H1 (cell line): ENCODE results near the gene PPP1R3F. TPM values are rescaled to one million over a fixed set of nuclear protein-coding genes. Genes with fewer than 3 reads are reported as not detected.
"Not testable (repeated sequence)": the region's sequence is repeated elsewhere in the genome, so short reads cannot be mapped to it uniquely, and the experiment has no call there.

Experiments
- CTCF ChIA-PET: fragments of 300-600 bp; sonication (Branson Sonifier 250); formaldehyde crosslinking; loops from one replicate; lab custom pipeline; 2021; ENCODE audit not compliant: partially characterized antibody; lab: Charles Lee
- POLR2A ChIA-PET: fragments of 300-600 bp; sonication (Branson Sonifier 250); formaldehyde crosslinking; loops from one replicate; lab custom pipeline; 2021; ENCODE audit warnings: inconsistent platforms; ENCODE audit not compliant: partially characterized antibody; lab: Charles Lee
- DNase-seq, 2 experiments: peaks; one replicate each; pipeline versions ENCODE4 v3.0.0 to v3.0.0-alpha.2; 2010 to 2022; ENCODE audit warnings: low spot score in 2 of 2, low read depth in 1 of 2, mixed read lengths in 1 of 2
- FAIRE-seq: peaks from 2 replicates; lab custom pipeline; 2011; peaks lifted over from hg19 to GRCh38; lab: Jason Lieb, UNC
- H2AFZ ChIP-seq: 2 replicates; pipeline ENCODE4 v1.8.1; 2012; ENCODE audit warnings: low read length, inconsistent platforms
- H2AK5ac ChIP-seq: 2 replicates; pipeline ENCODE4 v1.6.1; 2013; ENCODE audit warnings: low read depth, low read length
- H2BK120ac ChIP-seq: replicated peaks from 2 replicates; pipeline ENCODE3; 2013; ENCODE audit warnings: low read depth, low read length, inconsistent platforms
- H2BK12ac ChIP-seq: 2 replicates; pipeline ENCODE4 v1.6.1; 2013; ENCODE audit warnings: low read depth, low read length
- H2BK15ac ChIP-seq: 2 replicates; pipeline ENCODE4 v1.6.1; 2013; ENCODE audit warnings: low read length
- H2BK20ac ChIP-seq: 2 replicates; pipeline ENCODE4 v1.6.1; 2013; ENCODE audit warnings: low read length
- H2BK5ac ChIP-seq: 2 replicates; pipeline ENCODE4 v1.6.1; 2013; ENCODE audit warnings: low read depth, low read length
- H3K14ac ChIP-seq: 2 replicates; pipeline ENCODE4 v1.6.1; 2013; ENCODE audit warnings: inconsistent platforms; ENCODE audit not compliant: insufficient read length
- H3K18ac ChIP-seq: 2 replicates; pipeline ENCODE4 v1.6.1; 2013; ENCODE audit warnings: low read length; ENCODE audit errors: extremely low read depth
- H3K23ac ChIP-seq: 2 replicates; pipeline ENCODE4 v1.6.1; 2013; ENCODE audit warnings: inconsistent platforms; ENCODE audit not compliant: insufficient read length
- H3K23me2 ChIP-seq: 2 replicates; pipeline ENCODE4 v1.6.1; 2013; ENCODE audit warnings: low read depth, low read length
- H3K27ac ChIP-seq: 2 replicates; pipeline ENCODE4 v1.6.1; 2011; ENCODE audit warnings: low read depth, low read length, inconsistent platforms
- H3K27me3 ChIP-seq, 4 experiments: replicated peaks in 1 of 4; 1 replicate in 1 of 4; 2 replicates in 3 of 4; pipeline versions ENCODE4 v1.6.1 to v1.8.1; 2011 to 2013; ENCODE audit warnings: low read length in 3 of 4, mild to moderate bottlenecking in 3 of 4, inconsistent platforms in 2 of 4, mixed read lengths in 2 of 4, moderate library complexity in 1 of 4; ENCODE audit not compliant: control insufficient read depth in 3 of 4, insufficient read depth in 3 of 4; ENCODE audit errors: extremely low read depth in 1 of 4
- H3K36me3 ChIP-seq, 4 experiments: 2 replicates each; pipeline versions ENCODE4 v1.6.1 to v1.8.1; 2011 to 2013; ENCODE audit warnings: mild to moderate bottlenecking in 4 of 4, low read length in 3 of 4, moderate library complexity in 2 of 4, control low read depth in 1 of 4, inconsistent platforms in 1 of 4; ENCODE audit not compliant: insufficient read depth in 4 of 4, control insufficient read depth in 2 of 4
- H3K4ac ChIP-seq: replicated peaks from 2 replicates; pipeline ENCODE3; 2013; ENCODE audit warnings: low read length, low read depth, mixed read lengths, inconsistent platforms; ENCODE audit not compliant: insufficient read length
- H3K4me1 ChIP-seq, 4 experiments: replicated peaks in 1 of 4; 1 replicate in 1 of 4; 2 replicates in 3 of 4; pipeline versions ENCODE4 v1.6.1 to v1.8.1; 2011 to 2013; ENCODE audit warnings: low read length in 3 of 4, inconsistent platforms in 2 of 4, mixed read lengths in 1 of 4; ENCODE audit not compliant: insufficient read depth in 4 of 4, control insufficient read depth in 3 of 4
- H3K4me2 ChIP-seq, 2 experiments: 2 replicates each; pipeline versions ENCODE4 v1.6.1 to v1.8.1; 2011 to 2013; ENCODE audit warnings: low read depth in 2 of 2, low read length in 2 of 2, control low read depth in 1 of 2, inconsistent platforms in 1 of 2, mild to moderate bottlenecking in 1 of 2; ENCODE audit not compliant: insufficient read depth in 1 of 2
- H3K4me3 ChIP-seq, 4 experiments: fragments of 200-600, 300-600 bp in 1 of 4; sonication (generic), shearing (Covaris generic), sonication (Bioruptor Twin) in 1 of 4; 2 replicates each; pipeline versions ENCODE4 v1.5.1 to v1.8.1; 2011 to 2016; ENCODE audit warnings: low read length in 4 of 4, low read depth in 3 of 4, control low read depth in 2 of 4, inconsistent platforms in 2 of 4, mild to moderate bottlenecking in 2 of 4, mixed read lengths in 1 of 4, moderate library complexity in 1 of 4; ENCODE audit not compliant: insufficient read depth in 2 of 4; ENCODE audit errors: extremely low read depth in 1 of 4
- H3K56ac ChIP-seq: replicated peaks from 2 replicates; pipeline ENCODE3; 2013; ENCODE audit warnings: low read depth, mild to moderate bottlenecking, mixed read lengths, low read length, inconsistent platforms; ENCODE audit not compliant: insufficient read length
- H3K79me1 ChIP-seq: 2 replicates; pipeline ENCODE4 v1.6.1; 2013; ENCODE audit warnings: low read depth, low read length, control low read depth
- H3K79me2 ChIP-seq, 2 experiments: 2 replicates each; pipeline versions ENCODE4 v1.6.1 to v1.8.1; 2012 to 2013; ENCODE audit warnings: low read length in 2 of 2, mild to moderate bottlenecking in 2 of 2, inconsistent platforms in 1 of 2; ENCODE audit not compliant: insufficient read depth in 2 of 2, control insufficient read depth in 1 of 2
- H3K9ac ChIP-seq, 4 experiments: replicated peaks in 1 of 4; 1 replicate in 1 of 4; 2 replicates in 3 of 4; pipeline versions ENCODE4 v1.6.1 to v1.8.1; 2011 to 2013; ENCODE audit warnings: low read depth in 3 of 4, low read length in 3 of 4, control low read depth in 2 of 4, mild to moderate bottlenecking in 2 of 4, moderate library complexity in 2 of 4, inconsistent platforms in 1 of 4; ENCODE audit errors: extremely low read depth in 1 of 4
- H3K9me3 ChIP-seq, 2 experiments: 2 replicates each; pipeline versions ENCODE4 v1.6.1 to v1.8.1; 2012 to 2013; ENCODE audit warnings: mild to moderate bottlenecking in 2 of 2, moderate library complexity in 2 of 2, control low read depth in 1 of 2, inconsistent platforms in 1 of 2, low read depth in 1 of 2, low read length in 1 of 2, mixed read lengths in 1 of 2; ENCODE audit not compliant: insufficient read depth in 2 of 2
- H4K20me1 ChIP-seq, 2 experiments: replicated peaks in 1 of 2; 2 replicates each; pipeline versions ENCODE3 to v1.8.1; 2011 to 2013; ENCODE audit warnings: inconsistent platforms in 2 of 2, low read length in 2 of 2, mild to moderate bottlenecking in 1 of 2; ENCODE audit not compliant: insufficient read depth in 2 of 2, control insufficient read depth in 1 of 2
- H4K5ac ChIP-seq: 2 replicates; pipeline ENCODE4 v1.6.1; 2013; ENCODE audit warnings: low read length, low read depth, mixed read lengths, inconsistent platforms; ENCODE audit not compliant: insufficient read length
- H4K8ac ChIP-seq: 2 replicates; pipeline ENCODE4 v1.8.0; 2013; ENCODE audit warnings: mild to moderate bottlenecking, moderate library complexity, low read length, inconsistent platforms; ENCODE audit not compliant: insufficient read depth; ENCODE audit errors: extremely low read depth
- H4K91ac ChIP-seq: replicated peaks from 2 replicates; pipeline ENCODE3; 2013; ENCODE audit warnings: low read length, mixed read lengths, inconsistent platforms; ENCODE audit not compliant: insufficient read length
- MAX ChIP-seq: IDR thresholded peaks from 2 replicates; pipeline ENCODE4 v1.6.1; 2012; ENCODE audit warnings: inconsistent platforms
- NRF1 ChIP-seq: IDR thresholded peaks from 2 replicates; pipeline ENCODE4 v1.6.1; 2011; ENCODE audit warnings: mild to moderate bottlenecking, low read depth, low read length, improper control_type of control experiment
- WGBS, 2 experiments: shearing (Covaris generic) in 1 of 2; methylation state at CpG; one replicate each; pipeline versions ENCODE4 v1.1.6 to v1.1.7; 2013 to 2015; ENCODE audit warnings: low lambda C conversion rate in 2 of 2, mixed read lengths in 2 of 2, inconsistent platforms in 1 of 2, low coverage in 1 of 2, missing lambda C conversion rate in 1 of 2; ENCODE audit not compliant: insufficient replicate concordance in 2 of 2, insufficient coverage in 1 of 2, insufficient read length in 1 of 2; ENCODE audit errors: extremely low coverage in 1 of 2, missing lambda C conversion rate in 1 of 2; 5-methylcytosine and 5-hydroxymethylcytosine counted together
- polyA plus RNA-seq, 7 experiments: library from polyadenylated mRNA; depleted of rRNA in 3 of 7; stranded (reverse) in 5 of 7; unstranded in 2 of 7; fragments of >200 nt in 5 of 7; fragments of 200-250 nt in 2 of 7; gene quantifications; 1 replicate in 5 of 7; 2 replicates in 1 of 7; 4 replicates in 1 of 7; pipeline versions ENCODE4 v1.2.1 to v1.2.3, GENCODE V29; 2011 to 2013; ENCODE audit warnings: missing spikeins in 2 of 7, mixed read lengths in 2 of 7
- total RNA-seq: library from RNA; stranded (reverse); fragmentation: NEBNext Ultra II Directional; extraction: Animal tissue kit (Norgen Biotek cat#: 25700); gene quantifications from 2 replicates; pipeline ENCODE4 v1.2.1, GENCODE V29; 2021

The PPP1R3F gene
- total and polyA plus RNA-seq, 2 of the 8 experiments (the other 6 are each of a cell fraction or from before 2014, with no cell fraction given), result 5.1 to 6.8 TPM

- H3K27ac ChIP-seq, result no peak overlapping the region
- no peak overlapping the region for H3K4me2 ChIP-seq
- H3K23ac ChIP-seq, result no peak overlapping the region
- no peak overlapping the region for H2BK12ac ChIP-seq
- WGBS, 2 experiments, result 74% methylated on average over 4 of the region's 4 CpGs; no CpG with 5 or more reads in 1 of the 2 experiments
- H3K14ac ChIP-seq, result no peak overlapping the region
- H3K79me1 ChIP-seq, result no peaks in the 10 kb centered on the region
- no peak overlapping the region for H2BK15ac ChIP-seq
- no peaks in the 10 kb centered on the region for H3K27me3 ChIP-seq
- no peaks in the 10 kb centered on the region for H3K23me2 ChIP-seq
- no peak overlapping the region for H4K8ac ChIP-seq
- H3K4me3 ChIP-seq, result no peak overlapping the region
- no peak overlapping the region for H2BK20ac ChIP-seq
- H3K9me3 ChIP-seq, result no peaks in the 10 kb centered on the region
- no peak for FAIRE-seq
- no peaks in the 10 kb centered on the region for H3K36me3 ChIP-seq
- no peak overlapping the region for H3K56ac ChIP-seq
- H4K20me1 ChIP-seq, result no peaks in the 10 kb centered on the region
- no peak for TF ChIP-seq MAX
- no peak for TF ChIP-seq NRF1
- ChIA-PET POLR2A (no interaction called here), CTCF (no interaction called here)
- no peaks in the 10 kb centered on the region for H3K79me2 ChIP-seq
- no peak overlapping the region for H4K91ac ChIP-seq
- no peak overlapping the region for H3K4ac ChIP-seq
- no peak overlapping the region for H2AFZ ChIP-seq
- H4K5ac ChIP-seq, result no peak overlapping the region
- no peak overlapping the region for H3K9ac ChIP-seq
- no peak overlapping the region for H2BK120ac ChIP-seq
- H2BK5ac ChIP-seq, result no peak overlapping the region
- no peak for DNase-seq
- no peak overlapping the region for H2AK5ac ChIP-seq
- no peak overlapping the region for H3K18ac ChIP-seq
- peaks cover under 1 to 6% (median 3%) of the 10 kb centered on the region in 4 experiments for H3K4me1 ChIP-seq
Measured at GRCh38 chrX:49316085-49316484, 46.5 kb downstream of the PPP1R3F start.

GRCh38 chrX:49321737-49322136 is 52.1 kb downstream of the PPP1R3F start, which contains the start of gene GAGE12J:
Gene GAGE12J, plus strand, starts transcription at chrX:49322037. Its CDS starts 1,157 bp downstream, at chrX:49323194.
- H4K8ac ChIP-seq, H3K27ac ChIP-seq, H2AFZ ChIP-seq, H2BK20ac ChIP-seq, H4K5ac ChIP-seq, H3K79me1 ChIP-seq, H2BK15ac ChIP-seq, H3K23me2 ChIP-seq, H2BK12ac ChIP-seq, DNase-seq, H3K14ac ChIP-seq, H3K9me3 ChIP-seq, POLR2A ChIA-PET, CTCF ChIA-PET, H3K27me3 ChIP-seq, FAIRE-seq, H2AK5ac ChIP-seq, H2BK5ac ChIP-seq, H3K23ac ChIP-seq, H4K20me1 ChIP-seq, H3K56ac ChIP-seq, H2BK120ac ChIP-seq, H3K4me2 ChIP-seq, H3K4ac ChIP-seq, H3K79me2 ChIP-seq, H3K18ac ChIP-seq, H3K4me1 ChIP-seq, H3K9ac ChIP-seq, H4K91ac ChIP-seq, H3K4me3 ChIP-seq, H3K36me3 ChIP-seq: not testable (repeated sequence)
- WGBS, 2 experiments, result no CpG with 5 or more reads among the region's 16 CpGs
